Endothelial cell of umbilical vein (primary cell): ENCODE measurements around the gene CDH23. TPM values are rescaled to one million over a fixed set of nuclear protein-coding genes. Genes with fewer than 3 reads are reported as not detected.

Experiments
- BruUV-seq: library from RNA; stranded (reverse); fragments of 400-500 nt; replicated peaks from 2 replicates; lab custom pipeline; 2021; lab: Mats Ljungman, UMichigan
- CTCF ChIA-PET: fragments of 300-600, 350-600 bp; sonication (Branson Sonifier 250); formaldehyde crosslinking; loops from one replicate; lab custom pipeline; 2021; ENCODE audit warnings: antibody characterized with exemption, inconsistent platforms; lab: Charles Lee
- POLR2A ChIA-PET: fragments of 300-600, 350-600 bp; sonication (Branson Sonifier 250); formaldehyde crosslinking; loops from one replicate; lab custom pipeline; 2021; ENCODE audit warnings: antibody characterized with exemption, inconsistent platforms; lab: Charles Lee
- DNase-seq: peaks from one replicate; pipeline ENCODE4 v3.0.0-alpha.2; 2011; ENCODE audit warnings: low read depth, low spot score
- FAIRE-seq: peaks from 2 replicates; lab custom pipeline; 2011; peaks lifted over from hg19 to GRCh38; lab: Jason Lieb, UNC
- H2AFZ ChIP-seq: 2 replicates; pipeline ENCODE4 v1.6.0; 2012; ENCODE audit warnings: low read depth, low read length, control low read depth, inconsistent platforms
- H3K27ac ChIP-seq: 2 replicates; pipeline ENCODE4 v1.5.1; 2011; ENCODE audit warnings: low read depth, mild to moderate bottlenecking, control low read depth, low read length, moderate library complexity; ENCODE audit not compliant: insufficient read depth
- H3K27me3 ChIP-seq, 2 experiments: 2 replicates each; pipeline versions ENCODE4 v1.6.0 to v1.6.1; 2011; ENCODE audit warnings: low read length in 2 of 2, mixed read lengths in 1 of 2; ENCODE audit not compliant: control insufficient read depth in 2 of 2, insufficient read depth in 2 of 2
- H3K36me3 ChIP-seq, 2 experiments: 2 replicates in 1 of 2; 3 replicates in 1 of 2; pipeline ENCODE4 v1.5.1; 2011; ENCODE audit warnings: low read length in 2 of 2, mild to moderate bottlenecking in 1 of 2, moderate library complexity in 1 of 2; ENCODE audit not compliant: control insufficient read depth in 2 of 2, insufficient read depth in 2 of 2; ENCODE audit errors: extremely low read depth in 1 of 2
- H3K4me1 ChIP-seq: 3 replicates; pipeline ENCODE4 v1.5.1; 2011; ENCODE audit warnings: mild to moderate bottlenecking, low read length; ENCODE audit not compliant: control insufficient read depth, insufficient read depth; ENCODE audit errors: extremely low read depth
- H3K4me2 ChIP-seq: 2 replicates; pipeline ENCODE4 v1.6.1; 2011; ENCODE audit warnings: low read length, control low read depth, mixed read lengths; ENCODE audit not compliant: insufficient read depth
- H3K4me3 ChIP-seq, 3 experiments: fragments of 200-600 bp in 1 of 3; sonication (generic), shearing (Covaris generic) in 1 of 3; replicated peaks in 1 of 3; 2 replicates each; pipeline ENCODE4 v1.5.1; 2011 to 2016; ENCODE audit warnings: control low read depth in 3 of 3, low read length in 3 of 3, mild to moderate bottlenecking in 2 of 3, inconsistent platforms in 1 of 3, low read depth in 1 of 3, moderate library complexity in 1 of 3; ENCODE audit not compliant: insufficient read depth in 1 of 3
- H3K79me2 ChIP-seq: 2 replicates; pipeline ENCODE4 v1.6.0; 2012; ENCODE audit warnings: low read length, inconsistent platforms; ENCODE audit not compliant: control insufficient read depth, insufficient read depth
- H3K9ac ChIP-seq: replicated peaks from 2 replicates; pipeline ENCODE3; 2011; ENCODE audit warnings: low read length, control low read depth; ENCODE audit not compliant: insufficient read depth; ENCODE audit errors: extremely low read depth
- H3K9me1 ChIP-seq: replicated peaks from 3 replicates; pipeline ENCODE4 v1.6.0; 2011; ENCODE audit warnings: mild to moderate bottlenecking, low read length; ENCODE audit not compliant: control insufficient read depth, insufficient read depth; ENCODE audit errors: extremely low read depth
- H3K9me3 ChIP-seq: replicated peaks from 2 replicates; pipeline ENCODE4 v1.5.1; 2012; ENCODE audit warnings: low read length, inconsistent platforms; ENCODE audit not compliant: control insufficient read depth, insufficient read depth
- H4K20me1 ChIP-seq: replicated peaks from 2 replicates; pipeline ENCODE3; 2011; ENCODE audit warnings: mild to moderate bottlenecking, low read length; ENCODE audit not compliant: control insufficient read depth, insufficient read depth; ENCODE audit errors: extremely low read depth
- EZH2 ChIP-seq: IDR thresholded peaks from 2 replicates; pipeline ENCODE4 v1.6.1; 2012; ENCODE audit warnings: borderline replicate concordance, low read depth, mild to moderate bottlenecking, moderate library complexity, low read length, inconsistent platforms; ENCODE audit not compliant: severe bottlenecking
- FOS ChIP-seq: IDR thresholded peaks from 2 replicates; pipeline ENCODE4 v1.6.1; 2011; ENCODE audit warnings: mild to moderate bottlenecking, low read length, moderate library complexity, borderline replicate concordance; ENCODE audit not compliant: insufficient read depth
- GATA2 ChIP-seq: IDR thresholded peaks from 2 replicates; pipeline ENCODE4 v1.7.0; 2011; ENCODE audit warnings: low read depth, mild to moderate bottlenecking, moderate library complexity, mixed read lengths, low read length; ENCODE audit not compliant: insufficient read length, insufficient read depth
- JUN ChIP-seq: IDR thresholded peaks from 2 replicates; pipeline ENCODE4 v1.6.1; 2011; ENCODE audit warnings: borderline replicate concordance, low read depth; ENCODE audit not compliant: insufficient read length, insufficient read depth
- MYC ChIP-seq: IDR thresholded peaks from one replicate; pipeline ENCODE4 v1.6.1; 2011; ENCODE audit warnings: mild to moderate bottlenecking, low read depth, low read length
- POLR2A ChIP-seq: IDR thresholded peaks from 2 replicates; pipeline ENCODE4 v1.6.1; 2012; ENCODE audit warnings: low read depth, mild to moderate bottlenecking, control low read depth, low read length
- POLR2AphosphoS5 ChIP-seq: IDR thresholded peaks from 2 replicates; pipeline ENCODE4 v1.6.1; 2012; ENCODE audit warnings: low read depth, mild to moderate bottlenecking, control low read depth, low read length, moderate library complexity; ENCODE audit not compliant: insufficient read depth
- dilution Hi-C: fragments of 300-500 bp; cut with MboI; formaldehyde crosslinking; loops from one replicate; pipeline ENCODE4 v1.15.0; 2019; ENCODE audit warnings: low sequenced_read_pairs; ENCODE audit not compliant: extremely low pct_ligation_motif_present
- intact Hi-C: fragments of 100-400 bp; cut with micrococcal nuclease; formaldehyde crosslinking; loops from one replicate; pipeline ENCODE4 v1.10.0; 2022
- polyA plus RNA-seq, 4 experiments: library from polyadenylated mRNA; depleted of rRNA in 3 of 4; stranded (reverse) in 3 of 4; unstranded in 1 of 4; fragments of >200 nt; gene quantifications; 2 replicates each; pipeline versions ENCODE4 v1.2.1 to v1.2.3, GENCODE V29; 2011 to 2012; ENCODE audit warnings: missing spikeins in 1 of 4
- total RNA-seq: library from RNA; stranded (reverse); gene quantifications from 2 replicates; pipeline ENCODE4 v1.2.3, GENCODE V29; 2021
- TF ChIP-seq, protein P1 (sequence below): IDR thresholded peaks from 2 replicates; pipeline ENCODE4 v1.6.1; 2011; ENCODE audit not compliant: insufficient read depth, insufficient read length
- TF ChIP-seq, protein P2 (sequence below), 2 donors: IDR thresholded peaks; 1 replicate in 1 of 2; 2 replicates in 1 of 2; pipeline ENCODE4 v1.5.1; 2011; ENCODE audit warnings: low read length in 2 of 2, mild to moderate bottlenecking in 2 of 2, moderate library complexity in 2 of 2, control low read depth in 1 of 2, inconsistent platforms in 1 of 2, low read depth in 1 of 2; ENCODE audit not compliant: insufficient read depth in 1 of 2; ENCODE audit errors: extremely low read depth in 1 of 2

CDH23 gene
- total and polyA plus RNA-seq, 2 donors (not counting 3 experiments of a cell fraction or from before 2014, with no cell fraction given), result not detected

DNA sequence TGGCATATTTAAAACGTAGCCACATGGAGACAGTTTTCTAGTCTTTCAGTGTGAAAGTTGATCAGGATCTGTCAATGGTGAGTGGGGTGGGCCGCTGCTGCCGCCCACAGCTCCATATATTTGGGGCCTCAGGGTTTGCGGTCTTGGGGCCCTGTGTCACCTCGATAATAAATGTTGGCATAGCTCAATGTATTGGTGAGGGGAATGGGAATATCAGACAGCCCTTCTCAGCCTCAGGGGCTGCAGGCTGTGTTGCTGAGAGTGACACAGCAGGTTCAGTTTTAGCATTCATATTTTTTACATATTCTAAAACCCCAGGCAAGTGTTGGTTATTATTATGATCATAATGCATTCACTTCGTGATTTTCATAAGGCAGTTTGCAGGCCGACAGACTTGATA, 5.3 kb downstream of the CDH23 start:
- CTCF ChIA-PET, result no interaction called here
- POLR2A ChIA-PET, result no interaction called here
- no TSS peak for BruUV-seq
- H3K4me2 ChIP-seq, result no peak overlapping the region
- no peak overlapping the region for H2AFZ ChIP-seq
- intact Hi-C loops, result no loop called here
- H3K9ac ChIP-seq, result no peak overlapping the region
- dilution Hi-C loops, result no loop called here
- no peaks in the 10 kb centered on the region for H3K4me1 ChIP-seq
- H3K27me3 ChIP-seq, result peaks cover 31 to 33% of the 10 kb centered on the region in 2 experiments
- no peak for TF ChIP-seq MYC
- TF ChIP-seq JUN, result no peak
- TF ChIP-seq EZH2, result no peak
- TF ChIP-seq POLR2A, result no peak
- no peak for TF ChIP-seq POLR2AphosphoS5
- TF ChIP-seq, protein P1, sequence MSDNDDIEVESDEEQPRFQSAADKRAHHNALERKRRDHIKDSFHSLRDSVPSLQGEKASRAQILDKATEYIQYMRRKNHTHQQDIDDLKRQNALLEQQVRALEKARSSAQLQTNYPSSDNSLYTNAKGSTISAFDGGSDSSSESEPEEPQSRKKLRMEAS, result no peak
- FAIRE-seq (no peak), DNase-seq (no peak)
- no peaks in the 10 kb centered on the region for H3K9me1 ChIP-seq
- no peaks in the 10 kb centered on the region for H3K36me3 ChIP-seq
- H3K79me2 ChIP-seq, result no peaks in the 10 kb centered on the region
- H3K9me3 ChIP-seq, result no peaks in the 10 kb centered on the region
- no peak overlapping the region for H3K27ac ChIP-seq
- no peaks in the 10 kb centered on the region for H4K20me1 ChIP-seq
- H3K4me3 ChIP-seq, result no peak overlapping the region

DNA sequence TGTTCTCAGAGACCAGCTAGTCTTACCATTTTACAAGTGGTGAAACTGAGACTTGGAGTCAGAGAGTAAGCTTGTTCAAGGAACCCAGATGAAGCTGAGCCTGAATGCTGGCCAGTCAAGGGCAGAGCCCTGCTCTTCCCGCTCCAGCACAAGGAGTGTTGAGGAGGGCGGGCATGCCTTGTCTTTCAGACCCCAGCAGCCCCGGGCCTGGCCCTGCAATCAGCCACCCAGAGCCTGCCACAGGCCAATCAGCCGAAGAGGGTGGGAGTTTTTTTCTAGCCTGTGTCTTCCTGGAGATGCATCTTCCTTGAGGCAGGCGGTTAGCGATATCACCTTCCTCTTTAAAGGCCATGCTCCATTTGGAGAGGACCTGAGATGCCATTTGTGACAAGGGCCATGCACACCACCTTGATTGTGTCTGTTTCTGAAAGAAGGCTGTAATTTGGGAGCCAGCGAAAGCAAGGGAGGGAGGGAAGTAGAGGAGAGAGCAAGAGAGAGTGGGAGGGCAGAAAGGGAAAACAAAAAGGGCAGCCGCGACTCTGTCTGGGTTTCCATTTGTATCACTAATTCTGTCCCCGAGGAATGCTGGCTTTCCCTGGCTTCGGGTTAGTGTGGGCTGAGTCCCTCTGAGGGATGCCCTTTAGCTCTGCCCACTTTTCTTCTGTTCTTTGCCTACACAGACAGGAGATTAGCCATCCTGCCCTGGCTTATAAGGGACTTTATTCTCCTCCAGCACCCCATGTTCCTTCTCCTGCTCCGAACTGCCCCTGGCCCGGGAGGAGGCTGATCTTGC, 8.0 kb downstream of the CDH23 start:
- no peak overlapping the region for H3K4me2 ChIP-seq
- dilution Hi-C loops, result no loop called here
- no peaks in the 10 kb centered on the region for H3K9me1 ChIP-seq
- H4K20me1 ChIP-seq, result no peaks in the 10 kb centered on the region
- H2AFZ ChIP-seq, result no peak overlapping the region
- CTCF ChIA-PET, result interaction anchor here (0.8 kb wide), 1 partner anchor 15 kb away, joined by 3 read pairs; no protein-coding TSS in a partner anchor
- no peak overlapping the region for H3K4me3 ChIP-seq
- H3K27ac ChIP-seq, result no peak overlapping the region
- H3K79me2 ChIP-seq, result no peaks in the 10 kb centered on the region
- no peaks in the 10 kb centered on the region for H3K4me1 ChIP-seq
- no peak for FAIRE-seq
- no peaks in the 10 kb centered on the region for H3K9me3 ChIP-seq
- POLR2A ChIA-PET, result no interaction called here
- H3K36me3 ChIP-seq, result no peaks in the 10 kb centered on the region
- no peak for DNase-seq
- no TSS peak for BruUV-seq
- peaks cover 5 to 6% of the 10 kb centered on the region in 2 experiments for H3K27me3 ChIP-seq
- H3K9ac ChIP-seq, result no peak overlapping the region
- TF ChIP-seq GATA2 (no peak), FOS (no peak)
- TF ChIP-seq, protein P2, sequence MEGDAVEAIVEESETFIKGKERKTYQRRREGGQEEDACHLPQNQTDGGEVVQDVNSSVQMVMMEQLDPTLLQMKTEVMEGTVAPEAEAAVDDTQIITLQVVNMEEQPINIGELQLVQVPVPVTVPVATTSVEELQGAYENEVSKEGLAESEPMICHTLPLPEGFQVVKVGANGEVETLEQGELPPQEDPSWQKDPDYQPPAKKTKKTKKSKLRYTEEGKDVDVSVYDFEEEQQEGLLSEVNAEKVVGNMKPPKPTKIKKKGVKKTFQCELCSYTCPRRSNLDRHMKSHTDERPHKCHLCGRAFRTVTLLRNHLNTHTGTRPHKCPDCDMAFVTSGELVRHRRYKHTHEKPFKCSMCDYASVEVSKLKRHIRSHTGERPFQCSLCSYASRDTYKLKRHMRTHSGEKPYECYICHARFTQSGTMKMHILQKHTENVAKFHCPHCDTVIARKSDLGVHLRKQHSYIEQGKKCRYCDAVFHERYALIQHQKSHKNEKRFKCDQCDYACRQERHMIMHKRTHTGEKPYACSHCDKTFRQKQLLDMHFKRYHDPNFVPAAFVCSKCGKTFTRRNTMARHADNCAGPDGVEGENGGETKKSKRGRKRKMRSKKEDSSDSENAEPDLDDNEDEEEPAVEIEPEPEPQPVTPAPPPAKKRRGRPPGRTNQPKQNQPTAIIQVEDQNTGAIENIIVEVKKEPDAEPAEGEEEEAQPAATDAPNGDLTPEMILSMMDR (IDR thresholded peaks at IDR 0.05; ENCODE audit: extremely low read depth in 1 of 2, insufficient read depth in 1 of 2, low read depth in 1 of 2, low read length in 2 of 2), result no peak
- intact Hi-C loops, result no loop called here
